ENCODE data around the gene DSCAM.

GRCh38 chr21:40278345-40278744 lies 568.6 kb downstream of the DSCAM start:
- no peak for TF ChIP-seq POLR2A (IDR thresholded peaks at IDR 0.05)
- TF ChIP-seq CTCF (IDR thresholded peaks at IDR 0.05 in 4 of 5, conservative IDR thresholded peaks at IDR 0.05 in 1 of 5) = no peak
